K562 (cell line): ENCODE results near the gene NBEAL2. TPM values are rescaled to one million over a fixed set of nuclear protein-coding genes. Genes with fewer than 3 reads are reported as not detected.

Experiments used
- CSDE1 ChIP-seq, 2 experiments: fragments of 450-650 bp; IDR thresholded peaks; 2 replicates each; pipeline ENCODE4 v1.6.1; 2016; ENCODE audit warnings: mild to moderate bottlenecking in 1 of 2
- DDX20 ChIP-seq: fragments of 450-650 bp; IDR thresholded peaks from 2 replicates; pipeline ENCODE4 v1.6.1; 2016; ENCODE audit warnings: missing genetic modification characterization, low read depth, mild to moderate bottlenecking, missing compliant biosample characterization, moderate library complexity
- ETV1 ChIP-seq: fragments of 450-650 bp; conservative IDR thresholded peaks from 2 replicates; pipeline ENCODE4 v1.6.1; 2016; ENCODE audit warnings: missing genetic modification characterization, control low read depth, low read depth, missing compliant biosample characterization
- GABPA ChIP-seq: fragments of 200-800 bp; sonication (Bioruptor generic); conservative IDR thresholded peaks from 2 replicates; pipeline ENCODE4 v1.6.1; 2016; ENCODE audit warnings: low read depth, missing genetic modification characterization, missing compliant biosample characterization
- HMG20B ChIP-seq: fragments of 250-450 bp; sonication (Bioruptor Pico); IDR thresholded peaks from 2 replicates; pipeline ENCODE4 v1.5.0; 2021; ENCODE audit warnings: mild to moderate bottlenecking
- HMGN3 ChIP-seq: IDR thresholded peaks from 2 replicates; pipeline ENCODE4 v1.6.1; 2011; ENCODE audit warnings: borderline replicate concordance, low read depth, mild to moderate bottlenecking, mixed read lengths, low read length; ENCODE audit not compliant: insufficient read length; ENCODE audit errors: extremely low read depth
- JUND ChIP-seq, 2 experiments: IDR thresholded peaks; 2 replicates in 1 of 2; 3 replicates in 1 of 2; pipeline ENCODE4 v1.6.1; 2011; ENCODE audit warnings: borderline replicate concordance in 2 of 2, low read depth in 2 of 2, low read length in 2 of 2, improper control_type of control experiment in 1 of 2, missing biosample characterization in 1 of 2, missing genetic modification characterization in 1 of 2, missing genetic modification reagents in 1 of 2
- NELFE ChIP-seq: IDR thresholded peaks from 2 replicates; pipeline ENCODE4 v1.6.1; 2011; ENCODE audit warnings: mild to moderate bottlenecking; ENCODE audit not compliant: insufficient read depth, insufficient read length
- RBM17 ChIP-seq: fragments of 200-400 bp; formaldehyde crosslinking; IDR thresholded peaks from 2 replicates; pipeline ENCODE4 v1.6.1; 2017; ENCODE audit warnings: low read depth, mild to moderate bottlenecking, low read length, borderline replicate concordance
- SMAD3 ChIP-seq: fragments of 450-650 bp; formaldehyde crosslinking; conservative IDR thresholded peaks from 2 replicates; pipeline ENCODE4 v1.4.0; 2020; ENCODE audit warnings: mild to moderate bottlenecking
- SMARCC2 ChIP-seq: fragments of 450-650 bp; IDR thresholded peaks from 2 replicates; pipeline ENCODE4 v1.6.1; 2017; ENCODE audit warnings: antibody characterized with exemption, moderate library complexity, mild to moderate bottlenecking, low read depth
- TARDBP ChIP-seq: fragments of 450-650 bp; IDR thresholded peaks from 2 replicates; pipeline ENCODE4 v1.6.1; 2016
- YBX1 ChIP-seq: fragments of 450-650 bp; IDR thresholded peaks from 2 replicates; pipeline ENCODE4 v1.7.1; 2016; ENCODE audit warnings: mild to moderate bottlenecking
- ZNF121 ChIP-seq: sonication (generic); formaldehyde crosslinking; conservative IDR thresholded peaks from 2 replicates; pipeline ENCODE4 v1.8.0; 2022; ENCODE audit warnings: missing genetic modification reagents
- ZNF583 ChIP-seq: fragments of 250-450 bp; sonication (Bioruptor Pico); IDR thresholded peaks from 2 replicates; pipeline ENCODE4 v1.4.0; 2020
- ZNF77 ChIP-seq: fragments of 250-450 bp; sonication (Bioruptor Pico); IDR thresholded peaks from 2 replicates; pipeline ENCODE4 v1.5.0; 2020
- polyA plus RNA-seq, 8 experiments: library from polyadenylated mRNA; depleted of rRNA in 4 of 8; stranded (reverse) in 5 of 8; unstranded in 3 of 8; fragments of >200 nt; fragmentation: Nextera tagmentation in 2 of 8; fragmentation: Illumina TruSeq in 1 of 8; extraction: Ambion mirVana in 2 of 8; extraction: Trizol in 1 of 8; gene quantifications; 2 replicates each; pipeline versions ENCODE4 v1.2.1 to v1.2.3, GENCODE V29; 2011 to 2014; ENCODE audit warnings: inconsistent platforms in 1 of 8, missing spikeins in 1 of 8
- total RNA-seq, 7 experiments: library from RNA; depleted of rRNA in 6 of 7; stranded (reverse); fragments of >200 nt in 6 of 7; fragmentation: Illumina TruSeq in 2 of 7; extraction: Trizol in 2 of 7; gene quantifications; 2 replicates each; pipeline versions ENCODE4 v1.2.1 to v1.2.3, GENCODE V29; 2011 to 2021; ENCODE audit warnings: low replicate concordance in 1 of 7
- TF ChIP-seq, protein P1 (sequence below): fragments of 450-650 bp; formaldehyde crosslinking; IDR thresholded peaks from 2 replicates; pipeline ENCODE4 v1.4.0; 2022; ENCODE audit warnings: mild to moderate bottlenecking, moderate library complexity
- TF ChIP-seq, protein P2 (sequence below): fragments of 250-450 bp; sonication (Bioruptor Pico); IDR thresholded peaks from 2 replicates; pipeline ENCODE4 v1.8.0; 2022; ENCODE audit warnings: inconsistent platforms, mild to moderate bottlenecking, moderate library complexity, borderline replicate concordance
- TF ChIP-seq, protein P3 (sequence below): sonication (generic); formaldehyde crosslinking; IDR thresholded peaks from 2 replicates; pipeline ENCODE4 v1.9.0; 2022; ENCODE audit warnings: mild to moderate bottlenecking, missing genetic modification reagents
- TF ChIP-seq, protein P4 (sequence below): fragments of 450-650 bp; conservative IDR thresholded peaks from 2 replicates; pipeline ENCODE4 v1.6.1; 2016; ENCODE audit warnings: missing genetic modification characterization, low read depth, mild to moderate bottlenecking, missing compliant biosample characterization, moderate library complexity
- TF ChIP-seq, protein P5 (sequence below): fragments of 450-650 bp; formaldehyde crosslinking; IDR thresholded peaks from 2 replicates; pipeline ENCODE4 v1.4.0; 2022; ENCODE audit warnings: missing genetic modification characterization

NBEAL2 gene
- total and polyA plus RNA-seq, 9 of the 15 experiments (the other 6 are each of a cell fraction or from before 2014, with no cell fraction given), result 0.06 to 114 (median 29.6) TPM

DNA sequence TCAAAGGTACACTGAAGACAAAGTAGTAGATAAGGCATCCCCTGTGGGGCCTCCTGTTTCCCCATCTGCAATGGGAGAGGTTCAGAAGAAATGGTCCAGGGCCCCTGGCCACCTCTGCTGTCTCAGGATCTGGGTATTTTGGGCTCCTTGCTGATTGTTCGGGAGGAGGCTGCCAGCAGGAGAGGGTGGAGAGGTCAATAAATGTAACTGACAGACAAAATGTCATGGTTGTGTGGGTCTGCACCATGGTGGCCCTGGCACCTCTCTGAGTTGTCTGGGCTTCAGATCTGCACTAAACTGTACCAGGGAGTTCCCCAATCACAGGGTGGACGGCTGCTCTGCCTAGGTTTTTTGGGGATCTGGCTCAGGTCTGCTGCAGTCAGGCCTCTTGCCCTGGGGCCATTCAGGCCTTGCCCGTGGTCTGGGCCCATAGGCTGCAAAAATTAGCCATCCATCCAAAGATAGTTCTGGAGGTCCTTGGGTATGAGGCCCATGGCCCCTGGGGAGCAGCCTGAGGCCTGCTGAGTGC lies 7.4 kb downstream of the NBEAL2 start (continued):
- TF ChIP-seq GABPA (no peak), YBX1 (no peak), ZNF77 (CRISPR knock-in tag) (no peak), NELFE (no peak), ZNF121 (CRISPR knock-in tag) (no peak), RBM17 (no peak), HMG20B (CRISPR knock-in tag) (no peak), DDX20 (no peak), ETV1 (tag) (0 out of 2 replicates have a peak, but pooled peaks have one; percentile 29), HMGN3 (no peak), SMAD3 (no peak), SMARCC2 (no peak), TARDBP (no peak), CSDE1 (IDR thresholded peaks at IDR 0.05) (no peak), ZNF583 (CRISPR knock-in tag) (no peak), JUND (IDR thresholded peaks at IDR 0.05; ENCODE audit: borderline replicate concordance, low read depth, low read length) (no peak), JUND (tag; IDR thresholded peaks at IDR 0.05; ENCODE audit: borderline replicate concordance, low read depth, low read length) (no peak)
- TF ChIP-seq, protein P1, sequence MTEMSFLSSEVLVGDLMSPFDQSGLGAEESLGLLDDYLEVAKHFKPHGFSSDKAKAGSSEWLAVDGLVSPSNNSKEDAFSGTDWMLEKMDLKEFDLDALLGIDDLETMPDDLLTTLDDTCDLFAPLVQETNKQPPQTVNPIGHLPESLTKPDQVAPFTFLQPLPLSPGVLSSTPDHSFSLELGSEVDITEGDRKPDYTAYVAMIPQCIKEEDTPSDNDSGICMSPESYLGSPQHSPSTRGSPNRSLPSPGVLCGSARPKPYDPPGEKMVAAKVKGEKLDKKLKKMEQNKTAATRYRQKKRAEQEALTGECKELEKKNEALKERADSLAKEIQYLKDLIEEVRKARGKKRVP (CRISPR knock-in tag), result no peak
- TF ChIP-seq, protein P2, sequence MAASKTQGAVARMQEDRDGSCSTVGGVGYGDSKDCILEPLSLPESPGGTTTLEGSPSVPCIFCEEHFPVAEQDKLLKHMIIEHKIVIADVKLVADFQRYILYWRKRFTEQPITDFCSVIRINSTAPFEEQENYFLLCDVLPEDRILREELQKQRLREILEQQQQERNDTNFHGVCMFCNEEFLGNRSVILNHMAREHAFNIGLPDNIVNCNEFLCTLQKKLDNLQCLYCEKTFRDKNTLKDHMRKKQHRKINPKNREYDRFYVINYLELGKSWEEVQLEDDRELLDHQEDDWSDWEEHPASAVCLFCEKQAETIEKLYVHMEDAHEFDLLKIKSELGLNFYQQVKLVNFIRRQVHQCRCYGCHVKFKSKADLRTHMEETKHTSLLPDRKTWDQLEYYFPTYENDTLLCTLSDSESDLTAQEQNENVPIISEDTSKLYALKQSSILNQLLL (CRISPR knock-in tag), result no peak
- TF ChIP-seq, protein P3, sequence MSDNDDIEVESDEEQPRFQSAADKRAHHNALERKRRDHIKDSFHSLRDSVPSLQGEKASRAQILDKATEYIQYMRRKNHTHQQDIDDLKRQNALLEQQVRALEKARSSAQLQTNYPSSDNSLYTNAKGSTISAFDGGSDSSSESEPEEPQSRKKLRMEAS (CRISPR knock-in tag), result no peak; the same call in 1 of the 2 replicates
- TF ChIP-seq, protein P4, sequence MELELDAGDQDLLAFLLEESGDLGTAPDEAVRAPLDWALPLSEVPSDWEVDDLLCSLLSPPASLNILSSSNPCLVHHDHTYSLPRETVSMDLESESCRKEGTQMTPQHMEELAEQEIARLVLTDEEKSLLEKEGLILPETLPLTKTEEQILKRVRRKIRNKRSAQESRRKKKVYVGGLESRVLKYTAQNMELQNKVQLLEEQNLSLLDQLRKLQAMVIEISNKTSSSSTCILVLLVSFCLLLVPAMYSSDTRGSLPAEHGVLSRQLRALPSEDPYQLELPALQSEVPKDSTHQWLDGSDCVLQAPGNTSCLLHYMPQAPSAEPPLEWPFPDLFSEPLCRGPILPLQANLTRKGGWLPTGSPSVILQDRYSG (tag), result peak; percentile 49; the same call in 1 of the 2 replicates
- TF ChIP-seq, protein P5, sequence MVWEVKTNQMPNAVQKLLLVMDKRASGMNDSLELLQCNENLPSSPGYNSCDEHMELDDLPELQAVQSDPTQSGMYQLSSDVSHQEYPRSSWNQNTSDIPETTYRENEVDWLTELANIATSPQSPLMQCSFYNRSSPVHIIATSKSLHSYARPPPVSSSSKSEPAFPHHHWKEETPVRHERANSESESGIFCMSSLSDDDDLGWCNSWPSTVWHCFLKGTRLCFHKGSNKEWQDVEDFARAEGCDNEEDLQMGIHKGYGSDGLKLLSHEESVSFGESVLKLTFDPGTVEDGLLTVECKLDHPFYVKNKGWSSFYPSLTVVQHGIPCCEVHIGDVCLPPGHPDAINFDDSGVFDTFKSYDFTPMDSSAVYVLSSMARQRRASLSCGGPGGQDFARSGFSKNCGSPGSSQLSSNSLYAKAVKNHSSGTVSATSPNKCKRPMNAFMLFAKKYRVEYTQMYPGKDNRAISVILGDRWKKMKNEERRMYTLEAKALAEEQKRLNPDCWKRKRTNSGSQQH (CRISPR knock-in tag), result no peak
